Activated CD4-positive, alpha-beta T cell treated with anti-CD3 and anti-CD28 coated beads, Interleukin-2, amount 10 ng/mL, durations not matched to agents 7 days and 5 days (primary cell): ENCODE results near the gene MCTP1. TPM values are rescaled to one million over a fixed set of nuclear protein-coding genes. Genes with fewer than 3 reads are reported as not detected.
A peak's percentile ranks its signal among the peaks of the same experiment; 100 is the strongest.

Source experiments
- CTCF ChIA-PET: fragments of 350-600 bp; sonication (Branson Sonifier 250); formaldehyde crosslinking; loops from one replicate; lab custom pipeline; 2021; ENCODE audit warnings: antibody characterized with exemption; lab: Charles Lee
- POLR2A ChIA-PET: fragments of 350-600 bp; sonication (Branson Sonifier 250); formaldehyde crosslinking; loops from one replicate; lab custom pipeline; 2021; ENCODE audit warnings: antibody characterized with exemption; lab: Charles Lee
- DNase-seq: peaks from one replicate; pipeline ENCODE4 v3.0.0-alpha.2; 2020
- H3K27ac Mint-ChIP-seq: one replicate; pipeline ENCODE4 v1.8.0; 2021; ENCODE audit warnings: mild to moderate bottlenecking, moderate library complexity, mixed read lengths
- H3K27me3 Mint-ChIP-seq: one replicate; pipeline ENCODE4 v1.8.0; 2021; ENCODE audit warnings: mixed read lengths
- H3K36me3 Mint-ChIP-seq: one replicate; pipeline ENCODE4 v1.8.0; 2021; ENCODE audit warnings: low read depth, mixed read lengths
- H3K4me1 Mint-ChIP-seq: one replicate; pipeline ENCODE4 v1.8.0; 2021; ENCODE audit warnings: mixed read lengths
- H3K4me3 Mint-ChIP-seq: one replicate; pipeline ENCODE4 v1.8.0; 2021; ENCODE audit warnings: mild to moderate bottlenecking, moderate library complexity, mixed read lengths
- H3K9me3 Mint-ChIP-seq: one replicate; pipeline ENCODE4 v1.8.0; 2021; ENCODE audit warnings: mixed read lengths
- total RNA-seq, 2 experiments: library from RNA; stranded (reverse); gene quantifications; one replicate each; pipeline ENCODE4 v1.2.3, GENCODE V29; 2021

The MCTP1 gene
- total RNA-seq, 2 experiments from 2014 or later: 0.08 TPM; not detected in 1

DNA sequence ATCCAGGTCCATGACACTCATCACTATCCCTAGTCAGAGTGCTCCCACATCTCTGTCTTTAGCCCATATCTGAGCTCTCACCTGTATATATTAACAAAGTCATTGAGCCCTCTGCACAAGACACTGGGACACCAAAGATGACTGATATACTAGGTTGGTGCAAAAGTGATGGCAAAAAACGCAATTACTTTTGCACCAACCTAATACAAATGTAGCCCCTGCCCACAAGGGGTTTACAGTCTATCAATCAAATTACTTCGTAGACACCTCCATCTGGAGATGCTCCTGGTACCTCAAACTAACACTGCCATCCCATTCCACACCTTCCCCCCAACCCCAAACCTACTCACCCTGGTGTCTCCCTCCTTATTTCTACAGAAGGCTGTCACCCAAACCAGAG is 194.1 kb downstream of the MCTP1 start:
- Mint-ChIP-seq H3K4me1 (no peaks in the 10 kb centered on the region), H3K27ac (no peak overlapping the region), H3K27me3 (no peaks in the 10 kb centered on the region), H3K36me3 (no peaks in the 10 kb centered on the region), H3K4me3 (no peak overlapping the region), H3K9me3 (no peaks in the 10 kb centered on the region)
- ChIA-PET POLR2A (no interaction called here), CTCF (interaction anchor here (1.3 kb wide), 1 partner anchor 19 kb away, joined by 5 read pairs; no protein-coding TSS in a partner anchor)
- DNase-seq: no peak

DNA sequence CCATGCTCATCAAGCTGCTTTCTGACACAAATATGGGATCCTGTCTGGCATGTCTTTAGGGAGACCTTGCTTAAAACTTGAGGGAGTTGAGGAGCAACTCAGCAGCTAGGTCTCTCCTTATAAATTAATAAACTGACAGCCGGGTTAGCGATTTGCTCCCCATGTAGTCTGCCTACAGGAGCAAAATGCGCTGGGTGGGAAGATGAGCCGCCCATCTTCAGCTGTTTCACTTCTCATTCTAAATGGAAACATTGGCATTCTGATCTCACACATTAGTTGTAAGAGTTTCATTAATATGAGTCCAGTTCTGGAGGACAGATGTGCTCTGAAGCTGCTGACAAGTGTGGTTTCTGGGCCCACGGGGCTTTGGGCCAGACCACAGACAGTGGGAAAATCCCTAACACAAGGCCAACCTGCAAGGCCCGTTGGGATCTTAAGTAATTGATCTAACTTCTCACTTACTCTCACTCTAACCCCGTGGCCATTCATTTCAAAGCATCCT is 197.0 kb downstream of the MCTP1 start:
- Mint-ChIP-seq H3K4me3 (no peak overlapping the region), H3K27me3 (peaks cover 8% of the 10 kb centered on the region), H3K4me1 (no peaks in the 10 kb centered on the region), H3K36me3 (no peaks in the 10 kb centered on the region), H3K27ac (no peak overlapping the region), H3K9me3 (peaks cover 2% of the 10 kb centered on the region)
- POLR2A ChIA-PET: no interaction called here
- CTCF ChIA-PET: no interaction called here
- no peak for DNase-seq

DNA sequence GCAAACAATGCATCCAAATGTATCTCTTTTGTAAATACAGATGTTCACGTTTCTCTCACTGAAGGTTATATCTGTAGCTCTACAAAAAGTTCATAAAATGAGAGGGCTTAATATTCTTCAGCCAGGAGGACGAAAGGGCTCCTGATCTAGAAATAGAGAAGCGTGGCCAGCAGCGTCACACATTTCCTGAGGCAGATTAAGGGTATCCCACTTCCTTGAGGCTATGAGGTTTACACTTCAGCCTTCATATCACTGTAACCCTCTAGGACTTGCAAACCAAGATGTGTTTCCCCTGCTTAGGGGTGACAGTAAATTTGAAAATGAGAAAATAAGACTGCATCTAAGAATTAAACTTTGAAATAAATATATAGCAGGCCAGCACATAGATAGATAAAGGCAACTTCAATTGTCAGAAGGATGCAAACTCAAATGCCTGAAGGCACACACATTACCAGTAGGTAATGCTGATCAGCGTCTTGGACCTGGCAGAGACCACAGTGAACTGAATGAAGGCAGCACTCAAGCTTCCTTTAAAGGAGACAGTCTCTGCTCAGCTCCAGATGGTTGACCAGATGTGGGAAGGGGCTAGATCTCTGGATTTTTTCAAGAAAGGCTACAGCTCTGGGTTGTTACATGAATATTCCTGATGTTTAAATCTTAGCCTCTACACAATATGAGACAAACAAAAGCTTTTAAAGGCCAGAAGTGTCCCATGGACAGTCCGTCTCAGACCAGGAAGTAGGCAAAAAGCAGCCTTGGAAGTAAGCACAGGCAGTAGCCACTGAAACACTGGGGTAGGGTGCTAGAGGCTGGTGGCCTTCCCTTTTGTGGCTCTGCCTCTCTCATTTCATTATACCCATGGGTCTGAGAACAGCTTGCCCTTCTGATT is 197.7 kb downstream of the MCTP1 start:
- Mint-ChIP-seq H3K4me1 (no peaks in the 10 kb centered on the region), H3K36me3 (no peaks in the 10 kb centered on the region), H3K27ac (no peak overlapping the region), H3K9me3 (peaks cover 2% of the 10 kb centered on the region), H3K27me3 (peaks cover 9% of the 10 kb centered on the region), H3K4me3 (no peak overlapping the region)
- no peak for DNase-seq
- ChIA-PET POLR2A (no interaction called here), CTCF (no interaction called here)

DNA sequence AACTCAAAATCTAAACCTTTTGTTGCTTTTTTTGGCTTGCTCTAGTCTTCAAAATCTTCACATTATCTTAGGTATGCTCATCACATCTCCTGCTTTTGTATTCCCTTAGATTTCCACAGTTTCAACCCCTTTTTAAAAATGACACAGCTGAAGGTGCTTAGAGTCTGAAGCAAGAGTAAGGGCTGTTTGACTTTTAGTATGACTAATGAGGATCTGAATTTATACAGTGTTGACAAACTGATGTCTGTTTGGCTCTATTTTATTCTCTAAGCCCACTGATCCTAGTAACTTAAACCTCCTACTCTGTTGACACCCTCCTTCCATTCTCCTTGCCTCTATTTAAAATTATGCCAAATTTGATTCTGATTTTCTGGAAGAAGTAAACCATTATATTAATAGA is 200.1 kb downstream of the MCTP1 start:
- H3K9me3 Mint-ChIP-seq: peaks cover 2% of the 10 kb centered on the region

DNA sequence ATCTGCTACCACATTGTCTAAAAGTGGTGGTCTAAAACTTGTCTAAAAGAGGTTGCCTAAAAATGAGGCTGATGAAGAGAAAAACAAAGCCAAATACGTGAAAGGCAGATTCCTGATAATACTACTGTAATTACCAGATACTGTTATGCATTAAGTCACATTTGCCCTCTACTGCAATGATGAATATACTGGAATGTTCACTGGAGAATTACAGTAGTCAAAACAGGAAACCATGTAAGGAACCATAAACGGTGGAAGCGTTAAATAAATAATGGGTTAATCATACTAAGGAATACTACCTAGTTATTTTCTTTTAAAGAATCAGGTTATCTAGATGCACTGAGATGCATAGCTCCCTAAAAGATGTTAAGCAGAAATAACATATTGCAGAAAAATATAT is 201.3 kb downstream of the MCTP1 start:
- Mint-ChIP-seq H3K27me3 (peaks cover 13% of the 10 kb centered on the region), H3K9me3 (peaks cover 2% of the 10 kb centered on the region), H3K36me3 (no peaks in the 10 kb centered on the region), H3K4me1 (peaks cover 15% of the 10 kb centered on the region), H3K4me3 (no peak overlapping the region), H3K27ac (no peak overlapping the region)
- CTCF ChIA-PET: no interaction called here
- DNase-seq: no peak
- POLR2A ChIA-PET: no interaction called here

More for the DNA sequence above, 200.1 kb downstream of the MCTP1 start:
- DNase-seq: no peak
- Mint-ChIP-seq H3K27ac (no peak overlapping the region), H3K4me3 (no peak overlapping the region), H3K4me1 (peaks cover 15% of the 10 kb centered on the region), H3K27me3 (peaks cover 9% of the 10 kb centered on the region), H3K36me3 (no peaks in the 10 kb centered on the region)
- CTCF ChIA-PET: no interaction called here
- POLR2A ChIA-PET: no interaction called here

DNA sequence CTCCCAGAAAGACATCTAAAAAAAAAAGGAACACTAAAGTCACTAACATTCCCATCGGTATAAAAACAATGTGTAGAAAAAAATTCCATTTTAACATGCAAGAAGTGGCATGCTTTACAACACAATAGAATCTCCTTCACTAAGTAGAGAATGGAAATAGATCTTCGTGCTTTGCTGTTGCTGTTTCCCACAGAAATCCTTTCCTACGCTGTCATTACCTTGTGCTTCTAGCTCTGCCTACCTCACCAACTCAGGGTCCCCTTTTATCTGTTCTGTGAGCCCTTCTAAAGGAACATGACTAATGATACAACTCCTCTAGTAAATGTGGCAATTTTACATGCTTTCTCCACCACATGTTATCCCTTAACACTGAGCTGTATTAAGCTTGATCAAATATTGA is 202.9 kb downstream of the MCTP1 start:
- H3K36me3 Mint-ChIP-seq: no peaks in the 10 kb centered on the region
- H3K27me3 Mint-ChIP-seq: peaks cover 13% of the 10 kb centered on the region
- POLR2A ChIA-PET: no interaction called here
- H3K4me3 Mint-ChIP-seq: peak overlapping the region; percentile 21
- CTCF ChIA-PET: no interaction called here
- no peak for DNase-seq
- peak overlapping the region; percentile 32 for H3K27ac Mint-ChIP-seq
- H3K4me1 Mint-ChIP-seq: peaks cover 15% of the 10 kb centered on the region
- H3K9me3 Mint-ChIP-seq: peaks cover 2% of the 10 kb centered on the region

DNA sequence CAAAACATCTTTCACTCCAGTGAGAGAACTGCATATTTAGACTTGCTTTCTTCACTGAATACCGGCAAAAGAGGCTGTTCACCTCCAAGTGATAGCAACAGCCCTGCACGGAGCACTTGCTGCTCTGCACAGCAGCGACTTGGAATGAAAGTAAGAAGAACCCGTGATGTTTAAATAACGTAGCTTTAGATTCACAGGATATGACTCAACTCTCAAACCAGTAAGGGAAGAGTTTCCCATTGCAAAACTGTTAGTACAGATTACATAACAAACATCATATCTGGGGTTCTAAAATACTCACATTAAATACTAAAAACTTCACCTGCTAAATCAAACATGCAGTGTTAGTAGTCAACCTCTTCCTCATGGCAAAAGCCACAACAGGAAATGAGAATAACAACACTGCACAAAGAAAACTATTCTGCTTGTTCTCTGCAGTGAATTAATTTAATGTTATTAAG is 203.4 kb downstream of the MCTP1 start:
- POLR2A ChIA-PET: no interaction called here
- H3K4me3 Mint-ChIP-seq: peak overlapping the region; percentile 21
- CTCF ChIA-PET: no interaction called here

DNA sequence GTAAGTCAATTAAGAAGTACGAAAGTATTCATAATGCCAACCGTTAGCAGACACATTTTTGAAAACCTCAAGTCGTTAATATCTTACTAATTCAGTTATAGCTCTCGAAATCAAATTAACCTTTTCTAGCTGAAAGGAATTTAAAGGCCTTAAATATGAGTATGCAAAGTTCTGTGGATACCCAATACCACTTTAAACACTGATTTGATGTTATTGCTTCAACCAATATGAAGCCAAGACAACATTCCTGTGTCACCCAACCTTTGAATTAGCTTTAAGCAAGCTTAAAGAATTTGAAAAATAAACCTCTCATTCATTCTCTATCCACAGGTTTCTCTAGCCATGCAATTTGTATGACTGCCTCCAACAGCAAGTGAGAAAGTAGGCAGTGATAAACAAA is 204.5 kb downstream of the MCTP1 start:
- Mint-ChIP-seq H3K27me3 (peaks cover 11% of the 10 kb centered on the region), H3K9me3 (peaks cover 2% of the 10 kb centered on the region), H3K27ac (no peak overlapping the region), H3K4me1 (peaks cover 15% of the 10 kb centered on the region), H3K4me3 (no peak overlapping the region), H3K36me3 (no peaks in the 10 kb centered on the region)
- no peak for DNase-seq
- POLR2A ChIA-PET: no interaction called here
- CTCF ChIA-PET: no interaction called here

More for the DNA sequence above, 203.4 kb downstream of the MCTP1 start:
- peaks cover 15% of the 10 kb centered on the region for H3K4me1 Mint-ChIP-seq
- peaks cover 2% of the 10 kb centered on the region for H3K9me3 Mint-ChIP-seq
- peak overlapping the region; percentile 32 for H3K27ac Mint-ChIP-seq
- H3K27me3 Mint-ChIP-seq: peaks cover 13% of the 10 kb centered on the region
- peak; percentile 46 for DNase-seq
- no peaks in the 10 kb centered on the region for H3K36me3 Mint-ChIP-seq

DNA sequence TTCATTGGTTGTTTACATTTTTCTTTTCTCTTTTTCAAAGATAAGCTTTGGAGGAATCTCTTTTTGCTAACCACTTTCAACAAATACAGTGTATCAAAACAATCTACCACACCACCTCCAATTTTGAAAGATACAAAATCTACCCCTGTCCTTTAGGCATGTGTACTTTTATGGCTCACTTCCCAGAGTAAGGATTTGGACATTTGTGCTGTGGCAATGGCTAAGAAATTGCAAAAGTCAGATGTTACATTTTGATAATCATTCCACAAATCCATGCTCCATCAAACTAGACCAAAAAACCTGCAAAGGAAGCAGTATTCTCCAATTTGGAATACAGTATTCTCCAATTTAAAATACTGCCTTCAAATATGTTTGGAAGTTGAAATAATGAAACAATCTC is 204.9 kb downstream of the MCTP1 start:
- Mint-ChIP-seq H3K4me1 (peaks cover 15% of the 10 kb centered on the region), H3K27ac (no peak overlapping the region), H3K27me3 (peaks cover 11% of the 10 kb centered on the region), H3K9me3 (peaks cover 2% of the 10 kb centered on the region), H3K36me3 (no peaks in the 10 kb centered on the region), H3K4me3 (no peak overlapping the region)
- ChIA-PET POLR2A (no interaction called here), CTCF (interaction anchor here (1.4 kb wide), 1 partner anchor 16 kb away, joined by 3 read pairs; no protein-coding TSS in a partner anchor)
- DNase-seq: no peak

DNA sequence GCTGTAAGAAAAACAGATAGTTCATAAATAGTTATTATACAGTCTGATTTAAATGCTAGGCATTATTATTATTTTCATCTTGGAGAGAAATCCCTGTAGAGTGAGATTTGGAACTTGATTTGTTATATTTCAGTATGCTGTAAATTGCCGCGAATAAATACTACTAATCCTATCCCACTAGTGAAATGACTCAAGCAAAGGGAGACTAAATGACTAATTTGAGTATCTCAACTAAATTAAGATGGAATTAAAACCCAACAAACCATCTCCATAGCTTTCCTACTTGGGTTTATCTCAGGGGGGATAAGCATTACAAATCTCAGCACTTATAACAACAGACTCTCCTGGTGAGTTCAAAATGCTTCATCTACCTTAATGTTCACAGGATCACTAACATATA is 206.0 kb downstream of the MCTP1 start:
- Mint-ChIP-seq H3K27me3 (peaks cover 11% of the 10 kb centered on the region), H3K4me3 (no peak overlapping the region), H3K9me3 (peaks cover 2% of the 10 kb centered on the region), H3K4me1 (peaks cover 15% of the 10 kb centered on the region), H3K36me3 (no peaks in the 10 kb centered on the region), H3K27ac (no peak overlapping the region)
- ChIA-PET POLR2A (no interaction called here), CTCF (interaction anchor here (1.4 kb wide), 1 partner anchor 15 kb away, joined by 3 read pairs; no protein-coding TSS in a partner anchor)
- no peak for DNase-seq

DNA sequence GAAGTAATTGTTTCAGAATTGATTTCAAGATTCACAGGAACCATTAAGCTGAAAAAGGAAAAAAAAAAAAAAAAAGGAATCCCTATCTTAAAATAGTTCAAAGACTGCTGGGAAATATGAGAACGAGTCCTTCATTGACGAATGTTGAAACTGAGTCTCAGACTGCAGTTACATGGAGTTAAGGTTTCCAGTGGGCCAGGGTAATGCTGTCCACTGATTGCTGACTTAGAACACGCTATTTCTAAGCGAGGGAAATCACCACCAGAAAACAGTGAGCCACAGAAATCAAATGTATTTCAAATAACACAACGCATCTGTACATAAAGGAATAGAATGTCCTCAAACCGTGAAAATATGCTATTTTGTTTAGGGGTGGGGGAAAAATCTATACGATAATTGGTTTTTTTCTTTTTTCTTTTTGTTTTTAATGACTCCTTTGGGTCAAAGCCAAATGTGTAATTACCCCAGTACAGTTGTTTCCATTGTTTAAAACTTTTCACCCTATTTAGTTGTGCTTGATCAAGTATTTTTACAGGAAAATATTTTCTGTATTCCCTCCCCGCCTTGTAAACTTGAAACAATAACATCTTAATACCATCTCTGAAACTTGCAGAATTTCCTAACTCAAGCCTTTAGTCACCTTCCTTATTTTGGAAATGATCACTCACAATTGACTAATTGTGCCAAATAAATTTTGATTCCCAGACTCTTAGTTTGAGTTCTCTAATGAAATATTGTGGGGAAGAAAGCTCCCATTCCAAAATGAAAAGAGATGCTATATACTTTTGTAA is 208.3 kb downstream of the MCTP1 start:
- no peak for DNase-seq
- Mint-ChIP-seq H3K9me3 (no peaks in the 10 kb centered on the region), H3K4me1 (peaks cover 9% of the 10 kb centered on the region), H3K36me3 (no peaks in the 10 kb centered on the region), H3K27ac (no peak overlapping the region), H3K4me3 (no peak overlapping the region), H3K27me3 (peaks cover 4% of the 10 kb centered on the region)
- ChIA-PET POLR2A (no interaction called here), CTCF (no interaction called here)

DNA sequence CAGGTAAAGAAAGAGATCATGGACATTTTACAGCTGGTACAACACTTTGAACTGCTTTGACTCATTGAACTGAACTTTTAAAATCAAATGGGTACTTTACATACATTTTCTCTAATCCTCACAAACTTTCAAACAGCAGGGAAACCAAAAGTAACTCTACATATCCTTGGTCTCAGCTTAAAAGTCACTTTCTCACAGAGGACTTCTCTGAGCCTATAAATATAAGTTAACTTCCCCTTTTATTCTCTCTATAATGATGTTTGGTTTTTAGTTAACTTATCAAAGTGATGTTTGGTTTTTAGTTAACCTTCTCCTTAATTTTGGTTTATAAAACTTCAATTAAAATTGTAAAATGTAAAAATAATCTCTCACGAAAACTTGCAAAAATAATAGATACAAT is 209.8 kb downstream of the MCTP1 start:
- DNase-seq: no peak
- H3K27me3 Mint-ChIP-seq: peaks cover 4% of the 10 kb centered on the region
- no peaks in the 10 kb centered on the region for H3K36me3 Mint-ChIP-seq
- no peak overlapping the region for H3K27ac Mint-ChIP-seq
- ChIA-PET POLR2A (no interaction called here), CTCF (no interaction called here)
- no peak overlapping the region for H3K4me3 Mint-ChIP-seq
- H3K4me1 Mint-ChIP-seq: no peaks in the 10 kb centered on the region
- no peaks in the 10 kb centered on the region for H3K9me3 Mint-ChIP-seq

DNA sequence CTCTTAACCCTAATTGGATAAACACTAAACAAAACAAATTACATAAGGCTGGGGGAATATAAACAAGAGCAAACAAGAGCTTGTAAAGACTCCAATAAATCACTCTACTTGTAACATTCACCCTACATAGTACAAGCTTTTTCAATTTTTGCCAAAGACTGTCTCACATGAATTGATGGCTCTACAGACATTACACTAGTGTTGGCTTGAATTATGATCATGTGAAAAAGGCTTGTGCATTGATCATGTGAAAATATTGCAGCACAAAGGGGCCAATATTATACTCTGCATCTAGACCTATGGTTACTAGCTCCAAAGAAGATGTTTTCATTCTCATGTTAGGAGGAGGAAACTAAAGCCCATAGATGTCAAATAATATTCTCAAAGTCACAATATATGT is 212.6 kb downstream of the MCTP1 start:
- no peak overlapping the region for H3K27ac Mint-ChIP-seq
- H3K36me3 Mint-ChIP-seq: no peaks in the 10 kb centered on the region
- DNase-seq: no peak
- POLR2A ChIA-PET: no interaction called here
- no peak overlapping the region for H3K4me3 Mint-ChIP-seq
- no peaks in the 10 kb centered on the region for H3K4me1 Mint-ChIP-seq
- CTCF ChIA-PET: interaction anchor here (1.7 kb wide), 1 partner anchor 18 kb away, joined by 5 read pairs; no protein-coding TSS in a partner anchor
- H3K27me3 Mint-ChIP-seq: peaks cover 1% of the 10 kb centered on the region
- H3K9me3 Mint-ChIP-seq: no peaks in the 10 kb centered on the region
